Skeletal muscle satellite cell (primary cell): ENCODE data around the gene FLYWCH2.

Experiments used
- H3K27me3 ChIP-seq: 2 replicates; pipeline ENCODE4 v1.7.0; 2013; ENCODE audit warnings: low read length; ENCODE audit not compliant: control insufficient read depth, insufficient read depth
- H3K36me3 ChIP-seq: 2 replicates; pipeline ENCODE4 v1.7.0; 2013; ENCODE audit warnings: mild to moderate bottlenecking, control low read depth, low read length; ENCODE audit not compliant: insufficient read depth
- H3K4me1 ChIP-seq: 2 replicates; pipeline ENCODE4 v1.7.0; 2013; ENCODE audit warnings: low read length; ENCODE audit not compliant: control insufficient read depth, insufficient read depth
- H3K4me2 ChIP-seq: 2 replicates; pipeline ENCODE4 v1.7.0; 2013; ENCODE audit warnings: mild to moderate bottlenecking, low read length
- H3K4me3 ChIP-seq: 2 replicates; pipeline ENCODE4 v1.7.0; 2013; ENCODE audit warnings: low read length
- H3K9ac ChIP-seq: 2 replicates; pipeline ENCODE4 v1.7.0; 2013; ENCODE audit warnings: mild to moderate bottlenecking, low read depth, low read length, moderate library complexity
- H3K9me3 ChIP-seq: replicated peaks from 2 replicates; pipeline ENCODE4 v1.7.0; 2013; ENCODE audit warnings: mild to moderate bottlenecking, control low read depth, low read length

Gene FLYWCH2

DNA sequence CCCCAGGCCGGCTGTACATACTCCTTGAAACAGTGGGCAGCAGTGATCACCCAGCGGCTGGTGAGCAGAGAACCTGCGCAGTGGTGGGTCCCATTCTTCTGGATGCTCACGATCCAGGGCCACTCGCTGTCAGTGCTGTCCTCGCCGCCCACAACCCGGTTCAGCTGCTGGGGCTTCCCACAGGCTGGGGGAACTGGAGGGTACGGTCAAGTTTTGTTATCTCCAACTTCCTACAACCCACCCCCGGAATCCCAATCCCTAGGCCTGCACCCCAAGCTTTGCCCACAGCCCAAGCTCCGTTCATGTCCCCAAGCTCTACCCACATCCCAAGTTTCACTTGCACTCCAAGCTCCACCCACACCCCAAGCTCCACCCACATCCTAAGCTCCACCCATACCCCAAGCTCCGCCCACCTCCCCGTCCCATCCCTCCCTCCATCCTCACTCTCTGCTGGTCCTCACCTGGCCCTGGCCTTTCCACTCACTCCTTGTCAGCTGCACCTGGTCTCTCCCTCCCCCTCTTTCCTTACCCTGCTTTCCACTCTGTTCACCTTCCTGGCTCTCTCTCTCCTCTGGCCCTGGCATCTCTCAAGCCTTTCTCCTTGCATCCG, 26.8 kb upstream of the FLYWCH2 start:
- H3K4me1 ChIP-seq = peaks cover 6% of the 10 kb centered on the region
- H3K4me3 ChIP-seq = no peak overlapping the region
- H3K4me2 ChIP-seq = no peak overlapping the region
- no peak overlapping the region for H3K9ac ChIP-seq
- H3K9me3 ChIP-seq = peaks cover 9% of the 10 kb centered on the region
- H3K36me3 ChIP-seq = no peaks in the 10 kb centered on the region
- peaks cover 15% of the 10 kb centered on the region for H3K27me3 ChIP-seq

DNA sequence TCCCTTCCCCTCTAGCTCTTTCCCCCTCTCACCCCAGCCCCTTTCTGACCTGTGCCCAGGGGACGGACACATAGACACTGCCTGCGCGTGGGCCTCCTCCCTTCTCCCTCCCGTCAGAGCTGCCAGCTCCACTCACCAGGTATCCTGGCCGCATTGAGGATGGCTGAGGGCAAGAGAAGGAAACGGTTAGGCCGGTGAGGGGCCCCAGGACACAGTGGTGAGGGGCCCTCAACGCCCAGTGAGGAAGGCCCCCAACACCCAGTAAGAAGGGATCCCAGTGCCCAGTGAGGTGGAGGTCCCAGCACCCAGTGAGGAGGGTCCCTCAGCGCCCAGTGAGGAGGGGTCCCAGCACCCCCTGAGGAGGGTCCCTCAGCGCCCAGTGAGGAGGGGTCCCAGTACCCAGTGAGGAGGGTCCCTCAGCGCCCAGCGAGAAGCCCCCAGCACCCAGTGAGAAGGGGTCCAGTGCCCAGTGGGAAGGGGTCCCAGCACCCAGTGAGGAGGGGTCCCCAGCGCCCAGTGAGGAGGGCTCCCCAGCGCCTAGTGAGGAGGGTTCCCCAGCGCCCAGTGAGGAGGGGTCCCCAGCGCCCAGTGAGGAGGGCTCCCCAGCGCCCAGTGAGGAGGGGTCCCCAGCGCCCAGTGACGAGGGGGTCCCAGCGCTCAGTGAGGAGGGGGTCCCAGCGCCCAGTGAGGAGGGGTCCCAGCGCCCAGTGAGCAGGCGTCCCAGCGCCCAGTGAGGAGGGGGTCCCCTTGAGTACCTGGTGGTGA, 26.1 kb upstream of the FLYWCH2 start:
- peaks cover 15% of the 10 kb centered on the region for H3K27me3 ChIP-seq

DNA sequence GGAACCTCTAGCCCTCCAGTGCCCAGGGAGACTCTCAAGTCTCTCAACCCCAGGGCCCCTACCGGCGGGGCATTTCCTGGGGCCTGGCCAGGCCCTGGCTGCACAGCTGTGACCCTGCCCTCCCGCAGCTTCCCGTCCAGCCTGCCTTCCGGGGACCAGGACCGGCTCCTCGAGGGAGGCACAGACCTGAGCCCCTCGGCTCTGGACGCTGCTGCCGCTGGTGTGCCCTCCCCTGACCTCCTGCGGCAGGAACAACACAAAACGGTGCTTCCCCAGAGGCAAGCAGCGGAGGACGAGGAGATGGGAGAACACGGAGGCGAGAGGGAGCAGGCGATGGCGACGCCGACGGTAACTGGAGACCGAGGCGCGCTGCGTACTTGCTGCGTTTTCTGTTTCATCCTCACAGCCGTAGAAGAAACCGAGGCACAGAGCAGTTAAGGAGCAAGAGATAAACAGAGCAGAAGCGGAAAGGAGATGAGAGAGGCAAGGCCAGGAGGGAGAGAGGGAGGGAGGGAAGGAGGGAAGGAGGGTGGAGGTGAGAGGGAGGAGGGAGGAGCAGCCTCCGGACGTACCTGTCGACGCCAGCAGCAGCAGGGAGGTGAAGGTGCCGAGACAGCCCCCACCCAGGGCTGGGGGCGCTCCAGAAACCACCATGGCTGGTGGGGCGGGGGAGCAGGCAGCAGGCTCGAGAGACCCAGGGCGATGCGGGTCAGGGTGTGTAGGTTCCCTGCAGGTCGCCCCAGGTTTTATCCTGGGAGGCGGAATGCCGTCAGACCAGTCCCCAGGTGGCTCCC, 25.4 kb upstream of the FLYWCH2 start, which contains the start of gene PRSS22:
PRSS22 (minus strand) TSS at position 720 of the 794 bp plus-strand sequence; CDS start at position 654, 66 bp downstream.
- Histone ChIP-seq H3K9me3 (peaks cover 11% of the 10 kb centered on the region), H3K27me3 (peaks cover 15% of the 10 kb centered on the region), H3K4me1 (peaks cover 6% of the 10 kb centered on the region), H3K4me3 (no peak within 1 kb of the TSS), H3K4me2 (peak within 1 kb of the TSS; percentile 59), H3K9ac (no peak within 1 kb of the TSS), H3K36me3 (no peaks in the 10 kb centered on the region)

More for the DNA sequence above, 26.1 kb upstream of the FLYWCH2 start:
- Histone ChIP-seq H3K36me3 (no peaks in the 10 kb centered on the region), H3K9me3 (peaks cover 11% of the 10 kb centered on the region), H3K4me3 (no peak overlapping the region), H3K4me1 (peaks cover 6% of the 10 kb centered on the region), H3K4me2 (no peak overlapping the region), H3K9ac (no peak overlapping the region)

DNA sequence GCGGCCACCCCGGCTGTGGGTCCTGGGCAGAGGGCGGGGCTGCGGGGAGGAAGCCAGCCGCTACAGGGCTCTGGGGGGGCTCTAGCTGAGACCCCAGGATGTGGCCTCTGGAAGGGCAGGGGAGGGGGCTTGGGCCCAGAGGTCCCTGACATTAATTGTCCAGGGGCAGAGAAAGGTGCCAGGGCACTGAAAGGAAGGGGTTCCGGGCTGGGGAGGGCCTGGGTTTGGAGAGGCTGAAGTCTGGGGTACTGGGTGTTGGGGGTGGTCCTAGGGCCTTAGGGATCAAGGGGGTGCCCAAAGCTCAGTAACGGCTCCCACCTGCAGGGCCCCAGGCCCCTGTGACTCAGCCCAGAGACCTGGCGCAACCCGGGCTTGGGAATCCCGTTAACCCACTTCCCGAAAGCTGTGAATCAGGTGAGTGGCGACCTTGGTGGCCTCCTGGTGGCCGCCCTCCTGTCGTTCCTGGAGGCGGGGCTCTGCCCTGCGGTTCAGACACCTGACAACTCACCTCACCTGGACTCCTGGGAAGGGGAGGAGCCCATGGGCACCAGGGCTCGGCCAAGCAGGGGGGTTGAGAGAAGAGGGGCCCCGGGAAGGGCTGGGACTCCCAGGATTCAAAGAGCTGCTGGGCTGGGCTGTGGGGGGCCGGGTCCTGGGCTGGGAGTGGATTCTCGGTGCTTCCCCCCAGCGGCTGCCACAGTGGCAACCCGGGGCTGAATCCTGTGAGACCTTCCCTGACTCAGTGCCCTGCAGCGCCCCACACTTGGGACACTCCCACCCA, 24.6 kb upstream of the FLYWCH2 start:
- no peak overlapping the region for H3K4me3 ChIP-seq
- H3K4me1 ChIP-seq = peaks cover 6% of the 10 kb centered on the region
- peaks cover 11% of the 10 kb centered on the region for H3K9me3 ChIP-seq
- no peak overlapping the region for H3K4me2 ChIP-seq
- H3K27me3 ChIP-seq = peaks cover 15% of the 10 kb centered on the region
- H3K36me3 ChIP-seq = no peaks in the 10 kb centered on the region
- no peak overlapping the region for H3K9ac ChIP-seq

DNA sequence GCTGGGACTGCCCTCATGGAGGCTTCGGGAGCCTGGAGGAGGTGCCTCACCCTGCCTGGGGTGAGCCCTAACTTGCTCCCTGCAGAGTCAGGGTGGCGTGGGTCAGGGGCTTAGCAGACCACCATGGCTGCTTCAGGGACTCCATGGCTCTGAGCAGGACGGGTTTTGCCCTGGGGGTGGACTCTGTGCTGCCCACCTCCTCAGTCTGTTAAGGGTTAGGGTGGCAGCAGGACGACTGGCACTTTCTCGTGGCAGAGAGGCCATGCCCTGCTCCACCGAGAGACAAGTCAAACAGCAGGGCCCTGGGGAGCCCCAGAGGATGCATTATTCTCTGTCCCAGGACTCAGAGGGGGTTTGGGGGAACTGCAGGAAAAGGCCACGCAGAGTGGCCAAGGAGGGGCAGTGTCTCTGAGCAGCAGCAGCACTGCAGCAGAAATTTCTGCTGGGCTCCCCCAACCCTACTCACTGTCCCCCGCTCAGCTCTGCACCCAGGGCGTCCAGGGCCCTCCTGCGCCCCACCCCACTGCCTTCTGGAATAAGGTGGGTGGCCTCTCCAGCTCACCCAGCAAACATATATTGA, 23.2 kb upstream of the FLYWCH2 start:
- Histone ChIP-seq H3K4me2 (no peak overlapping the region), H3K36me3 (no peaks in the 10 kb centered on the region), H3K9me3 (peaks cover 5% of the 10 kb centered on the region), H3K27me3 (peaks cover 15% of the 10 kb centered on the region), H3K9ac (no peak overlapping the region), H3K4me3 (no peak overlapping the region), H3K4me1 (peaks cover 6% of the 10 kb centered on the region)

DNA sequence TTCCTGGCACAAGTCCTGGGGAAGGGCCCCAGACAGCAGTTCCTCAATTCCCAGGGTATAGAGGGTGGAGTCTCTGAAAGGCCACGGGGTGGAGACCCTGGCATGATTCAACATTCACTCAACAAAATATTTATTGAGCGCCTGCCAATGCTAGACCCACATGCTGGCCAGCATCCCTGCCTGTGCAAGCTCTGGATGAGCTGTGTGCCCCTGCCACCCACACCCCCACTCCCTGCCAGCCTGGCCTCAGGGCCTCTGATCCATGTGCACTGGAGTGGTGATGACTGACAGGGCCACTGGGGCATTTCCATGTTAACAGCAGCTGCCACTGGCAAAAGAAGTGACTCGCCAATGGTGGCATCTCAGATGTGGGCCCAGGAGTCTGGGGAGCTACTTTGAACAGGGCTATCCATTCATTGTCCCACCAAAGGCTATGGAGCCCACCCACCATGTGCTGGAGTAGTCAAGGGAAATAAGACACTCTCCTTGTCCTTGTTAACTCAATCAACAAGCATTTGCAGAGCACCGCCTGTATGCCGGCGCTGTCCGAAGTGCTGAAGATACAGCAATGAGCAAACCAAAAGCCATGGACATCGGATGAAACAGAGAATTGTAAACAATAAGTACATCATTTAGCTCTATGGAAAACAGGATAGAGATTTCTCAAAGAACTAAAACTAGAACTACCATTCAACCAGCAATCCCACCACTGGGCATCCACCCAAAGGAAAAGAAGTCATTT, 22.0 kb upstream of the FLYWCH2 start:
- no peak overlapping the region for H3K4me2 ChIP-seq
- H3K4me1 ChIP-seq = peaks cover 6% of the 10 kb centered on the region
- H3K4me3 ChIP-seq = no peak overlapping the region
- H3K27me3 ChIP-seq = peaks cover 15% of the 10 kb centered on the region
- no peak overlapping the region for H3K9ac ChIP-seq
- H3K36me3 ChIP-seq = no peaks in the 10 kb centered on the region
- H3K9me3 ChIP-seq = peaks cover 5% of the 10 kb centered on the region

DNA sequence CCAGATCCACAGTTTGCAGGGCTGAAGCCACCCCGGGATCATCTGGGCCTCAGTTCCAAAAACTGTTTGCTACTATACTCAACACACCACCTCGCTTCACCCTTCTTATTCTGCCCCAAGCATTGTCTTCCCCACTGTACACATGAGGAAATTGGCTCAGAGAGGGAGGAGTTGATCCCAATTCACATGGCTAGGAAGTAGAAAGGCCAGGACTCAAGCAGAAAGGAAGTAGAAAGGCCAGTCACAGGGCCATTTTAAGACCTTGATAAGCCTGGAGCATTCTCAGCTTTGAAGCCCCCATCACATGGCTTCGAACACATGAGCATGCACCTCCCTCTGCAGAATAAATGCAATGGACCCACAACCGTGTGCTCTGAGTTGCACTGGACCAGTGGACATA, 17.4 kb upstream of the FLYWCH2 start:
- no peak overlapping the region for H3K4me3 ChIP-seq
- peaks cover 5% of the 10 kb centered on the region for H3K9me3 ChIP-seq
- H3K9ac ChIP-seq = no peak overlapping the region
- no peak overlapping the region for H3K4me2 ChIP-seq
- no peaks in the 10 kb centered on the region for H3K36me3 ChIP-seq
- peaks cover 6% of the 10 kb centered on the region for H3K4me1 ChIP-seq
- no peaks in the 10 kb centered on the region for H3K27me3 ChIP-seq

DNA sequence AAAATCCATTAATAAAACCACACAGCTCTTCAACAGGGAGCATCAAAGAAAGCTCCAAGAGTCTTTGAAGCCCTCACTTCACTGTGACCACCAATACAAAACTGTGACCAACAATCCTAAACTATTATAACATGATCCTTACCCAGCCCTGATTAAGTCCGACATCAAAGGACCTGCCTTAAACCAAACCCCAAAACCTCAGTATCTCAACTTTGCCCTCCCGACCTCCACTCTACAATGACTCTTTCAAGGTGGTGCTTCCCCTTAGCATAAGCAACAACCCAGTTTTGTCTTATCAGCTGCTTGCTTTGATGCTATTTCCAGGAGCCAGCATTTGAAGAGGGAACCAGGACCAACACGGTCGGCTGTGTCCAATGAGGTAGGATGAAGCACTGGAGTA, 16.6 kb upstream of the FLYWCH2 start:
- Histone ChIP-seq H3K4me2 (no peak overlapping the region), H3K9ac (no peak overlapping the region), H3K27me3 (no peaks in the 10 kb centered on the region), H3K4me3 (no peak overlapping the region), H3K36me3 (no peaks in the 10 kb centered on the region), H3K9me3 (no peaks in the 10 kb centered on the region), H3K4me1 (peaks cover 6% of the 10 kb centered on the region)

DNA sequence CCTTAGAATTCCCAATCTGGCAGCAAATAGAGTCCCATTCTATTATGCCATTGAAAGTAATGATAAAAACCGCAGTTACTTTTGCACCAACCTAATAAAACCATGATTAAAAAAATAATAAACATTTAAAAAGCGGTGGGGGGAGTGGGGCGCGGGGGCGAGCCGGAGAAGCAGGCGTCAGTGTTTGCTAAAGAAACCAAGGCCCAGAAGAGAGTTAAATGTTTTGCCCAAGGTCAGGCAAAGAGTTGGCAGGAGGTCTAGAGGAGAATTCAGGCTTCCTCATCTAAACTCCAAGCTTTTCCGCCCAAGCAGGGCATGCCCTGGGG, 15.4 kb upstream of the FLYWCH2 start:
- Histone ChIP-seq H3K9me3 (no peaks in the 10 kb centered on the region), H3K27me3 (no peaks in the 10 kb centered on the region), H3K9ac (peak overlapping the region; percentile 93), H3K4me1 (peaks cover 6% of the 10 kb centered on the region), H3K4me3 (peak overlapping the region; percentile 82), H3K4me2 (peak overlapping the region; percentile 89), H3K36me3 (no peaks in the 10 kb centered on the region)

DNA sequence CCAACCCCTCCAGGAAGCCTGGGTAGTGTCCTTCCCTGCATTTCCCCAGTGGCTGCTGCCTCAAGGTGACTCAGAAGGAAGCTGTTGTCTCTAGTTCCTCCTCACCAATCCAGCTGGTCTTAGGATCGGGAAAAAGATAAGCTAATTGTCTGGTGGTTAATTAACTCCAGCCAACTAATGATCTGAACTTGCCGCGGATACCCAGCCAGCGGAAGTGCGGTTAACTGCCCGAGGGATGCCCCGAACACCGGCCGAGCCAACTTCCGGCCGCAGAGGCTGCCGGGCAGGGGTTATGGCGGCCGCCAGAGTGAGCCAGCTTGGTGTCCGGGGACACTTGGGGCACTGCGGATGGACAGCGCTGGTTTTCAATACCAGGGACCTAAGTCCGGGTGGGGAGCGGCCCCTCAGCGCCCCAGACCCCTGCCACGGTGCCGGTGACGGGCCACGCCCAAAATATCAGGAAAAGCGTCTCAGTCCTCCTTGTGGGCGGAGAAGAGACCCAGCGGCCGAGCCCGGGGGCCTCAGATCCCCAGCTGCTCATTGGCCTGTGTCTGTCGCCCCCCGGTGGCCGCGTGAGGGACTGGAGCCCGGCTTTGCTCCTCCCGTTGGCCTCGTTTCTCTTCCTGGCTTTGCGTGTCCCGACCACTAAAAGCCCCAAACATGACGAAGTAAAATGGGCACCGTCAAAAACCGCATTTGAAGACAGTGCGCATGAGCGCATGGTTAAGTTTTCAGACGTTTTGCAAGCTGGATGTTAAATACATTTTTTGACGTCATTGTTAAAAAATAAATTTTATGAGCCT, 14.8 kb upstream of the FLYWCH2 start:
- Histone ChIP-seq H3K27me3 (no peaks in the 10 kb centered on the region), H3K4me2 (peak overlapping the region; percentile 89), H3K9ac (peak overlapping the region; percentile 93), H3K4me1 (peaks cover 6% of the 10 kb centered on the region), H3K4me3 (peak overlapping the region; percentile 82), H3K36me3 (no peaks in the 10 kb centered on the region), H3K9me3 (no peaks in the 10 kb centered on the region)
